ENCODE measurements around the gene ALDH4A1.

GRCh38 chr1:18869847-18870594 is 32.3 kb downstream of the ALDH4A1 start:
- no peak for TF ChIP-seq CTCF (conservative IDR thresholded peaks at IDR 0.05; ENCODE audit: low read depth, low read length)
- no peak for TF ChIP-seq EZH2 (IDR thresholded peaks at IDR 0.05; ENCODE audit: low read length, unreplicated experiment)
